Measurements from ENCODE around the gene VPS8. TPM values are rescaled to one million over a fixed set of nuclear protein-coding genes. Genes with fewer than 3 reads are reported as not detected.

VPS8 gene
- total RNA-seq, 1 donor from 2014 or later: 56.9 TPM

- Histone ChIP-seq H3K36me3 (ENCODE audit: control insufficient read depth, insufficient read depth, low read length) (peaks cover 1% of the 10 kb centered on the region), H3K4me3 (ENCODE audit: low read depth, low read length) (no peak overlapping the region), H3K27me3 (ENCODE audit: control insufficient read depth, insufficient read depth, low read length) (no peaks in the 10 kb centered on the region)
- FAIRE-seq (no peak), DNase-seq (ENCODE audit: low read depth) (no peak)
- TF ChIP-seq CTCF (IDR thresholded peaks at IDR 0.05; ENCODE audit: insufficient read depth, low read length, severe bottlenecking): no peak
Observed at GRCh38 chr3:184914628-184915027, 102.7 kb downstream of the VPS8 start.

- TF ChIP-seq CTCF (IDR thresholded peaks at IDR 0.05; ENCODE audit: insufficient read depth, low read length, severe bottlenecking): no peak
- H3K4me3 ChIP-seq (ENCODE audit: low read depth, low read length): no peak overlapping the region
- no peak for FAIRE-seq
- H3K36me3 ChIP-seq (ENCODE audit: control insufficient read depth, insufficient read depth, low read length): no peaks in the 10 kb centered on the region
- H3K27me3 ChIP-seq (ENCODE audit: control insufficient read depth, insufficient read depth, low read length): no peaks in the 10 kb centered on the region
- DNase-seq (ENCODE audit: low read depth): no peak
Observed at GRCh38 chr3:184918750-184919149, 106.8 kb downstream of the VPS8 start.

GRCh38 chr3:184919651-184920050 is 107.7 kb downstream of the VPS8 start:
- Histone ChIP-seq H3K36me3 (ENCODE audit: control insufficient read depth, insufficient read depth, low read length) (no peaks in the 10 kb centered on the region), H3K4me3 (ENCODE audit: low read depth, low read length) (no peak overlapping the region), H3K27me3 (ENCODE audit: control insufficient read depth, insufficient read depth, low read length) (no peaks in the 10 kb centered on the region)
- no peak for DNase-seq (ENCODE audit: low read depth)
- FAIRE-seq: no peak
- no peak for TF ChIP-seq CTCF (IDR thresholded peaks at IDR 0.05; ENCODE audit: insufficient read depth, low read length, severe bottlenecking)

GRCh38 chr3:184924547-184924946 is 112.6 kb downstream of the VPS8 start:
- DNase-seq (ENCODE audit: low read depth) (no peak), FAIRE-seq (no peak)
- Histone ChIP-seq H3K4me3 (ENCODE audit: low read depth, low read length) (no peak overlapping the region), H3K27me3 (ENCODE audit: control insufficient read depth, insufficient read depth, low read length) (no peaks in the 10 kb centered on the region), H3K36me3 (ENCODE audit: control insufficient read depth, insufficient read depth, low read length) (peaks cover 1% of the 10 kb centered on the region)
- TF ChIP-seq CTCF (IDR thresholded peaks at IDR 0.05; ENCODE audit: insufficient read depth, low read length, severe bottlenecking): no peak

GRCh38 chr3:184927796-184928315 is 115.9 kb downstream of the VPS8 start:
- Histone ChIP-seq H3K27me3 (ENCODE audit: control insufficient read depth, insufficient read depth, low read length) (no peaks in the 10 kb centered on the region), H3K4me3 (ENCODE audit: low read depth, low read length) (no peak overlapping the region), H3K36me3 (ENCODE audit: control insufficient read depth, insufficient read depth, low read length) (peaks cover 1% of the 10 kb centered on the region)
- TF ChIP-seq CTCF (IDR thresholded peaks at IDR 0.05; ENCODE audit: insufficient read depth, low read length, severe bottlenecking): no peak
- FAIRE-seq: no peak
- no peak for DNase-seq (ENCODE audit: low read depth)

- no peaks in the 10 kb centered on the region for H3K36me3 ChIP-seq (ENCODE audit: control insufficient read depth, insufficient read depth, low read length)
- no peaks in the 10 kb centered on the region for H3K27me3 ChIP-seq (ENCODE audit: control insufficient read depth, insufficient read depth, low read length)
- FAIRE-seq (no peak), DNase-seq (ENCODE audit: low read depth) (no peak)
- H3K4me3 ChIP-seq (ENCODE audit: low read depth, low read length): no peak overlapping the region
- no peak for TF ChIP-seq CTCF (IDR thresholded peaks at IDR 0.05; ENCODE audit: insufficient read depth, low read length, severe bottlenecking)
Observed at GRCh38 chr3:184932777-184933176, 120.8 kb downstream of the VPS8 start.
